HG02588 (cell line): ENCODE results near the gene RGCC.
"Not testable (repeated sequence)": the region's sequence is repeated elsewhere in the genome, so short reads cannot be mapped to it uniquely, and the experiment has no call there.

Source experiments
- ATAC-seq: cut with Tn5 transposase; IDR thresholded peaks from one replicate; pipeline ENCODE4 v1.9.1; 2021; ENCODE audit warnings: mild to moderate bottlenecking, moderate library complexity; ENCODE audit not compliant: unreplicated experiment

Gene RGCC, protein sequence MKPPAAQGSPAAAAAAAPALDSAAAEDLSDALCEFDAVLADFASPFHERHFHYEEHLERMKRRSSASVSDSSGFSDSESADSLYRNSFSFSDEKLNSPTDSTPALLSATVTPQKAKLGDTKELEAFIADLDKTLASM

DNA sequence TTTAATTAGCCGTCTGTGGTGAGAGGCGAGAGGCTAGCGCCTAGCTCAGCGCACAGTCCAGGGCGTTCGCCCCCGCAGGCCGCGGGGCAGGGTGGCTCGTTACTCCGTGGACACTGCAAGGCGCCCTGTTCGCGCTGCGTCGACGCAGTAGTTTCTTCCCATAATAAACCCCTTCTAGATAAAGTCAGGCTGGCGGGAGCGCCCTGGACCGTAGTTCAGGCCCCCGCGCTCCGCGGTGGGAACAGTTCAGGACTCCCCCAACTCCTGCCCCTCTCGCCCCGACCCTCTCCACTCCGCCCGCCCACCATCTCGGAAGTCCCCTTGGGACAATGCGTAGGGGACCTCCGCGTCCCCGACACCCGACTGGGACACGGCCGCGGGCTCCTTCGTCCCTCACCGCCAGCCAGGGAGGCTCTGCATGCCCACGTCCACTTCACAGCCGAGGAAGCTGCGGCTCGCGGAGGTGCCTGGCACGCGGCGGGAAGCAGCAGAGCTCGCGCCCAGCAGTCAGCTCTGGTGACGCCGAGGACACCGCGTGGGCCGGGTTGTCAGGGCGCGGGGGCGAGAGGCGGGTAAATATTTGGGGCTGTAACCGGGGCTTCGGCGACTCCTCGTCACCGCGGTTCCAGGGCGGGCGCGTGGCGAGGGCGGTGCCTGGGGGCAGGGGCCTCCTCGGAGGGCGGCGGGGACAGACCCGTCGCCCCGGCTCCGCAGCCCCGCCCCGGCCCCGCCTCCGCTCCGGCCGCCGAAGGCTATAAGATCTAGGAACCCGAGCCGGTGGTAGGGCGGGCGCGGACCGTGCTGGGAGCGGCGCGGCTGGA is at the start of gene RGCC:
TSS of gene RGCC (plus strand) at position 783 of the 821 bp plus-strand sequence. CDS start 158 bp downstream, outside the sequence.
- ATAC-seq, result peak; percentile 77

DNA sequence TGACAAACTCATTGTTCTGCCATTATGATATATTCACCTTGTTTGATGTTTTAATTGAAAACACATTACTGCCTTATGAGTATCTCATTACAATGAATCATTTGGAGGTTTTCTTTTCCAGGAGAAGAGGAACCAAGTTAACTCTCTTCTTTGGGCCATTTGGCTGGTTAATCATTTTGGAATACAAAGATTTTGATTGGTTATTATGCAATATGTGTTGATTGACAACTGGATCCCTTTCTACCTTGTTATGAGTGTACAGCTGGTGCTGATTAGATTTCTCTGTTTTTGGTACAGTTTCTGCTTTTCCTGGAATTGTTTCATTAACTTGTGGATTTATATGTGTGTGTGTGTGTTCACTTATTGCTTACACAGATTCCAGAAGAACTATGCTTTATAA is 49.2 kb upstream of the RGCC start:
- no peak for ATAC-seq

DNA sequence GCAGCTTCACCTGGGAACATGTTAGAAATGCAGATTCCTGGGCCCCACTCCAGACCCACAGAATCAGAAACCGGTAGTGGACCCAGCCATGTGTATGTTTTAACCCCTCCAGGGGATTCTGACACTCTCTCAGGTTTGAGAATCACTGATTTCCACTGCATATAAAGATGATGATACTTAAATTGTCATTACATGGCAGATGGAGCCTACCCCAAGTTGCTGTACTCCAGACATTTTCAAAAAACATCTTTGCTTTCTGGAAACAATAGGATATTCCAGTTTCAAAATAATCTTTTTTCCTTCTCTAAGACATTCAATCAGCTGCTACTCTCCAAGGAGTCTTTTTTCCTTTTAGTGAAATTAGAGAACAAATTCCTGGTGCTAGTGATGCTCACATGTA is 48.6 kb upstream of the RGCC start:
- ATAC-seq, result no peak

DNA sequence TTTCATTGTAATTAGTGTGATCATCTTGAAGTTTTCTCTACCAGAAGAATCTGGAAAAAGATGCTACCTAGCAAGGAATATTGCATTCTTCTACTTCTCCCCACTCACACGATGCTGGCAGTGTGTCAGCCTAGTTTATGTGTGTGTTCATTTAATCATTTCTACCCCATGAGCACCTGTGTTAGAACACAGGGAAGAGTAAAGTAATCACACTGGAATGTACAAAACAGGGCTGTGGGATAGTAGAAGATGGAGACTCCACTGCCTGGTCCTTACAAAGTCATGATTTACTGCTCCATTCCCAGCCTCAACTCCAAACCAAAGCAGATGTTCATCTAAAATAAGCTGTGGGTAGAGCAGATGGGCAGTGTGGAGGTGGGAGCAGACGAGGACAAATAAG is 47.7 kb upstream of the RGCC start:
- no peak for ATAC-seq

DNA sequence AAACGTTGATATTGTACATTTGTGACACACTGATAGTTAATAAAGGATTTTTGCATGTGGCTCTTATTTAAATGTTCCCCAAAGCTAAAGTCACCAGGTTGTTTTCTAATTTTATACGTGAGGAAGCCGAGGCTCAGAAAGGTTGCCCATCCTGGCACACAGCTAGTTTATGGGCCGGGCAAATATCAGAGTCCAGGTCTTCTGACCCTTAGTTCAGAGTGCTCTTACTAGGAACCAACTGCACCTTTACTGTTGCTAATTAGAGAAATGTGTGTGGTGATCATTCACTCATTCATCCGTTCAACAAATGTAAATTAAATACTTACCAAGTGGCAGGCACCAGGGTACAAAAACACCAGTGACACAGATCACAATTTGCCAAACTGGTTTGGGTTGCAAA is 46.3 kb upstream of the RGCC start:
- no peak for ATAC-seq

DNA sequence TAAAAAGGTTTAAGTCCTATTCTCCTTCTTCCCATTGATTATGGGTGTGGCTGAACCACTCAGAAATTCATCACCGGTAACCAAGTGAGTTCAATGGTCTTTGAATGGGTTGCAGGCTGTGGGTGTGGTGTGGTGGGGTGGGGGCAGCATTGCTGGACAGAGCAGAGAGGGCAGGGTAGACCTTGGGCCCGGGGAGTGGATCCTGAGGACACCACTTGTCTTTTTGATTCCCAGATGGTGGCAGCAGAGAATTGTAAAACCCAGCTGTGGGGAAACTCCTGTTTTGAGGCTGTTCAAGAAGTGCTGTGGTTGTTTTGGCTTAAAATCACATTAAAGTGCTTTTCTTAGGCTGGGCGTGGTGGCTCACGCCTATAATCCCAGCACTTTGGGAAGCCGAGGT is 45.8 kb upstream of the RGCC start:
- ATAC-seq, result no peak

DNA sequence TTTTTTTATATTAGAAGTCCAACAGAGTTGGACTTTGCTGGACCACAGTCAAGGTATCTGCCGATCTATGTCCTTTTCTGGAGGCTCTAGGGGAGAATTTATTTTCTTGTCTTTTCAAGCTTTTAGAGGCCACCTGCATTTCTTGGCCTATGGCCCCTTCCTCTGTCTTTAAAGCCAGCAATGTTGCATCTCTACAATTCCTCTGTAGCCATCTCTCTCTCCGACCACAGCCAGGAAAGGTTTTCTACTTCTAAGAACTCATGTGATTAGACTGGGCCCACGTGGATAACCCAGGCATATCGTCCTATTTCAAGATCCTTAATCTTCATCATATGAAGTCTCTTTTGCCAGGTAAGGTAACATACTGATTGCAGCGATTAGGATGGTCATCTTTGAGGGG is 43.5 kb upstream of the RGCC start:
- no peak for ATAC-seq

DNA sequence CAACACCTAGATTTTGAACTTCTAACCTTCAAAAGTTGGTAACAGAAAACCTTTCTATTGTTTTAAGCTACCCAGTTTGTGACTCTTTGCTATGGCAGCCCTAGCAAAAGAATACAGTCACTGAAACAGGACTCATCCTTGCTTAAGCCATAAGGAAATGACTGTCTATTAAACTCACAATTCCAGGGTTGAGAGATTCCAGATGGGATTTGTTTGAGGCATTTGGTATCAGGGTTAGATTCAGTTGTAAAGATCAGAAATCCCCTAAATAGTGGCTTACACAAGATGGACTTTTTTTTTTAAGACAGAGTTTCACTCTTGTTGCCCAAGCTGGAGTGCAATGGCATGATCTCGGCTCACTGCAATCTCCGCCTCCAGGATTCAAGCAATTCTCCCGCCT is 41.1 kb upstream of the RGCC start:
- no peak for ATAC-seq

DNA sequence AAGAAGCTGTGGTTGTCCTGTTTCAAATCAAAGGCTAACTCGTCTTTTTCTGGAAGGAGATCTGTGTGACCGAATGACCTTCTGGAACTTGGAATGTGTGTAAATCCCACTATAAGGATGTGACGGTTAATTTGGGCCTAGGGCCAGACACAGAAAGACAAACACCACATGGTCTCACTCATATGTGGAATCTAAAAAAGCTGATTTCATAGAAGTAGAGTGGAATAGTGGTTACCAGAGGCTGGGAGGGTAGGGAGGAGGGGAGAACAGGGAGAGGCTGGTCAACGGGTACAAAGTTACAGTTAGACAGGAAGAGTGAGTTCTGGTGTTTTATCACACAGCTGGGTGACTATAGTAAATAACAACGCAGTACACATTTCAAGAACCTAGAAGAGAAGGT is 39.3 kb upstream of the RGCC start:
- no peak for ATAC-seq

DNA sequence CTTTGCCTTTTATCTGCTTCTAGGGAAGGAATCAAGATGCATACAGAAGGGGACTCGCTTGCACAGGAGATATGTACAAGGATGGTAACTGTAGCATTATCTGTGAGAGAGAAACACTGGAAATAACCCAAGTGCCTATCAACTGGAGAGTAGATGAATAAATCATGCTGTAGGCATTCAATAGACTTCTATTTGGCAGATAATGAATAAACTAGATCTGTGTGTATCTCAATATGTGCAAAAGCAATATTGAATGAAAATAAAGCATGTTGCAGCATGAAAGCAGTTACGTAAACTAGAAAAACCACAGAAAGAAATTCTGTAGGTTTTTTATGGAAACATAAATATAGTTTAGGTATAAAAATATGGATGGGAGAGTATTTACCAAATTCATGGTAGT is 38.6 kb upstream of the RGCC start:
- ATAC-seq, result no peak

DNA sequence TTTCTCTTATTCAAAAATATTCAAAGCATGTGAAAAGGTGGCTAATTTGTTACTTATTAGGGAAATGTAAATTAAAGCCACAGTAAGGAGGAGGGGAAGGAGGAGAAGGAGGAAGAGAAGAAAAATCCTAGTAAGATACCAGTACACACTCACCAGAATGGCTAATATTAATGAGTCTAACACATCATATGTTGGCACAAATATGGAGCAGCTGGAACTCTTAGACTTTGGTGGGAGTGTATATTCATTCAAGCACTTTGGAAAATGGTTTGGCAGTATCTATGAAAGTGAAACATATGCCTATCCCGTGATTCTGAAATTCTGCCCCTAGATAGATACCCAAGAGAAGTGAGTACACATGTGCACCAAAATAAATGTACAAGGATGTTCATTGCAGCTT is 38.1 kb upstream of the RGCC start:
- ATAC-seq, result no peak

DNA sequence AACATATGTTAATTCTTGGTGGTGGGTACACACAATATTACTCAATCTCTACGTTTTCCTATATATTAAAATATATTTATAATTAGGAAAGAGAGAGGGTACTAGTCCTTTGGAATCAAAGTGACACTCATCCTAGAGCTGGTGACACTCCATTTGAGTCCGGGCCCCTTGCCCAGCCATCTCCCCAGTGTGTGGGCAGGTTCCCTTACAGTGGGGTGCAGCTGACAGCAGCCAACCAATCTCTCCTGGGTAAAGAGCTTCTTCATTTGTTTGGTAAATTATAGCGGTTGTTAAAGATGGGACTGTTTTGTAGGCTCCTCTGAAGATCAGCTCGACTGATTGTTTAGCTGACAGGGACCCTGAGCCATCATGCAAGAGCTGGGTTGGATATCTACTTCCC is 37.2 kb upstream of the RGCC start:
- ATAC-seq, result no peak

DNA sequence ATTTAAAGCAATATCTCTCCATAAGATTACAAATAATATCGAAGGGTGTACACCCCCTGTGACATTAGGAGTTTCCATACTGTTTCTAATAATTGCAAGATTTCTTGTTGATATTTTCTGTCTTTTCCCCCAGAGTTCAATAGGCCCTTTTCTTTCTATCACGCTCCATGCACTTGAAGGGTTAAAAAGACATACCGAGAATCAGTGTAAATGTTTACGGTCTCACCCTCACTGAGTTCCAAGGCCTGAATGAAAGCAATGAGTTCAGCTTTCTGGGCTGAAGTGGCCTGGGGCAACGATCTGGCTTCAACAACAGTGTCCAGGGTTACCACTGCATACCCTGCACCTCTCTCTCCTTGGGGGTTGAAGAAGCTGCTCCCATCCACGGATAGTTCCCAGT is 36.0 kb upstream of the RGCC start:
- not testable (repeated sequence) for ATAC-seq

DNA sequence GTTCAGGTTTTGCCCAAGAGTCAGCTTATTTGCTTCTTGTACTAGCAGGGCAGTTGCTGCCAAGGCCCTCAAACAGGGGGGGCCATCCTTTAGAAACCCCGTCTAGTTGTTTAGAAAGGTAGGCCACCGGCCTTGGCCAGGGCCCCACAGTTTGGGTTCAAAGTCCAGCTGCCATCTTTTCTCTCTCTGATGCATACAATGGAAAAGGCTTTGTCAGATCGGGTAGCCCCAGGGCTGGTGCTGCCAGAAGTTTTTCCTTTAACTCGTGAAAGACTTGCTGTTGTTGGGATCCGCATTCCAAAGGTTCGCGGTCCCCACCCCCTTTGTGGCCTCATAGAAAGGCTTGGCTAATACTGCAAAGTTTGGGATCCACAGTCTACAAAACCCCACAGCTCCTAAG is 35.4 kb upstream of the RGCC start:
- not testable (repeated sequence) for ATAC-seq

DNA sequence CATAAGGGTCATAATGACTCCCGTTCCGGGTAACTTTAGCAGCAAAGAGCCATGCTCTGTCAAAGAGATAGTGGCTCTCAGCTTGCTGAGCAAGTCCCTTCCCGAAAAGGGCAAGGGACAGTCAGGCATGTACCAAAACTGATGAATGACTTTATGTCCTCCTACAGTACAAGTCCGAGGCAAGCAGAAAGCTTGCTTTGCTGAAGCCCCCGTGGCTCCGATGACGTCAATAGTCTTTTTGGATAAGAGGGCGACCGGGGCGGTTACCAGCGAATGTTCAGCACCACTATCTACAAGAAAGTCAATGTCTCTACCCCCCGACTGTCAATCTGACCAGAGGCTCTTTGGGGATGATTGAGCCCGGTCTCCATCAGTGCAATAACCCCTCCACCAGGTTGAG is 34.1 kb upstream of the RGCC start:
- ATAC-seq, result not testable (repeated sequence)

DNA sequence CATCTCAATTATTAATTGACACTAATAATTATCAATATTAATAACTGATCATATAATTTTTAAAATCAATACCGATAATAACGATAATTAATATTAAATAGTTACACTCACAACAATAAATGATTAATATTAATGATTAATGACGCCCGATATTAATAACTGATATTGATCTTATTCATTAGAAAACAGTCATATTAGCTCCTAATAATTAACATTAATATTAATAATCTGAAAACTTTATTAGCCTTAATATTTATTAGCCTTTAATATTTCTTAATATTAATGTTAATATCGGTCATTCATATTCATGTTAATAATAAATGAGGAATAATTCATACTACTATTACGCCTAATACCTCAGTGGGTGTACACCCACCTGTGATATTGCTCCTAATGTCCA is 32.7 kb upstream of the RGCC start:
- not testable (repeated sequence) for ATAC-seq

DNA sequence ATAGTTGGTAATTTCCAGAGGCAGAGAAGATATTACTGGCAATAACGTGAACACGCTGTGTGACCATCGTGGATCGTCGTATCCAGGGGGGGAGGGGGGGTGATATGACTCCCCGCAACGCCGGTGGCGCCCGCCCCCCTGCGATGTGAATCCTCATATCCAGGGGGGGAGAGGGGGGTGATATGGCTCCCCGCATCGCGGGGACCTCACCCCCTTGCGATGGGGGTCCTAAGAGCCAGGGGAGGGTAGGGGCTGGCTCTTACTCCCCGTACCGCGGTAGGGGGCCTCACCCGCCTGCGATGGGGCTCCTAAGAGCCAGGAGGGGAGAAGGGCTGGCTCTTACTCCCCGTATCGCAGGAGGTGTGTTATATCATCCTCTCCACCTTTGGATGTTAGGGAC is 31.3 kb upstream of the RGCC start:
- ATAC-seq, result no peak

DNA sequence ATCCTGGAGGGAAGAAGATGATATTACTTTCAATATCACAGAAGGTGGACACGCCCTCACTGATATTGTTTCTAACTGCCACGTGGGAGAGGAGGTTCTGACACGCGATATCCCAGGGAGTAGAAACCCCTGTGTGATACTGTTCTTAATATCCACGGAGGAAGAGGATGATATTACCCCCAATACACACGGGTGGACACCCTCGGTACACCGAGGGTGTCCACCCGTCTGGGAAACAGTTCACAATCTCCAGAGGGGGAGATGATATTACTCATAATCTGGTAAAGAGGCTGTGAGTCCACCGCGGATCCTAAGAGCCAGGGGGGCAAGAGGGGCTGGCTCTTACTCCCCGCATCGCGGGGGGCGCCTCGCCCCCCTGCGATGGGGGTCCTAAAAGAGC is 29.7 kb upstream of the RGCC start:
- ATAC-seq, result no peak

DNA sequence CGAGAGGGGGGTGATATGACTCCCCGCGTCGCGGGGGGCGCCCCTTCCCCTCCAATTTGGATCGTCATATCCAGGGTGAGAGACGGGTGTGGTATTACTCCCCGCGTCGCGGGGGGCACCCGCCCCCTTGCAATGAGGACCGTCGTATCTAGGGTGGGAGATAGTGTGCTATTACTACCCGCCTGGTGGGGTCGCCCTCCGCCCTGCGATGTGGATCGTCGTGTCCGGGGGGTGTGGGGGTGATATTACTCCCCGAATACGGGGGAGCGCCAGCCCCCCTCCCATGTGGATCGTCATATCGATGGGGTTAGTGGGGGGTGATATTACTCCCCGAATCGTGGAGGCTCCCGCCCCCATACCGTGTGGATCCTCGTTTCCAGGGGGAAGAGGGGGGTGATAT is 29.2 kb upstream of the RGCC start:
- ATAC-seq, result no peak

DNA sequence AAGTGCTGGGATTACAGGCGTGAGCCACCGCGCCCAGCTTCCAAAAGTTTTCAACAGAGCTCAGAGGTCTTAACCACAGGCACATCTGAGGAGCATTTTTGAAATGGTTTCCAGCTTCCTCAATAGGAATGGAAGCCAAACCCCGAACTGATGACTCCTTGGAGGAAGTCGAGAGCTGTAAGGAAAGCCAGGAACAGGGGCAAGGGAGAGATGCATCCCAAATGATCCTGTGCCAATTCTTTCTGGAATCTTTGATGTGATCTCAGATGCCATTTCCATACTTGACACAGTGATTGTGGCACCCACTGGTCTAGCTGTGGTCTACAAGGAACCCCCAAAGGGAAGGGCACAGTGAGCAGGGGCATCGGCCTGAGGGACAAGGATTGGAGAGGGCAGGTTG is 23.3 kb upstream of the RGCC start:
- not testable (repeated sequence) for ATAC-seq

DNA sequence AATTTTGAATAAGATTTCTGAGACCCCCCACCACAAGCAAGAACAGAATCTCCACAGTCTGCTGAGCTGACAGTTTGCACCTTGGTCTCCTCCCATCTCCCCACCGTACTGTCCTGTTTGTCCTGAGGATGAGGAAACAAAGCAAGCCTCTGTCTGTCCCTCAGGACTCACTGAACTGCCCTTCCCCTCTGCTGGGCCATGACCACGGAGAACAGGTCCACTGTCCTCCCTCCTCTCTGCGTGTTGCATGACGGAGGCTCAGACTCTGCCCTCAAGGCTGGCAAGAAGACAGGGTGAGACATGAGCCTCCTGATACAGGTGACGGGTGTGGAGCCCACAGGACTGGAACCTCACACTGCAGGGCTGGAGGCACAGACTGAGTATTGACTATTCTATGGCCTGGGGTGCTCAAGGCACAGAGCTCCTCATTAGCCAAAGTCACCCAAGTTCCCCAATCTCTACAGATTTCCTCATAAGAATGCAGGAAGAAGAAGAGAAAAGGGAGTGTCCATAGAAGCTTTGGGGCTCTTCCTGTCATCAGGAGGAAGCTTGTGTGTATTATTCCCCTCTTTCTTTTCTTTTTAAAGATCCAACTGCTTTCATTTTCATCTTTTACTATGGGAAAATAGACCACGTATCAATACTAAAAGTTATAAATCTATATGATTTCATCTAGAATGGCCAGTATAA is 22.4 kb upstream of the RGCC start:
- no peak for ATAC-seq

DNA sequence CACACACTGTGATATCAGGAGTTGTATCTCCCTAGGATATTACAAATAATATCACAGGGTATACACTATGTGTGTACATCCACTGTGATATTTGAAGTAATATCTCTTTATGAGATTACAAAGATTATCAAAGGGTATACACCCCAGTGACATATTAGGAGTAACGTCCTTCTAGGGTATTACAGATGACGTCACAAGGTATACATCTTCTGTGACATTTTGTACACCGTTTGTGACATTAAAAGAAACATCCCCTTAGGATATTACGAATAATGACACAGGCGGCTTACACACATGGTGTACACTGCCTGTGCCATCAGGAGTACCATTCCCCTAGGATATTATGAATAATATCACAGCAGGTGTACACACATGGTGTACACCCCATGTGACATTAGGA is 13.4 kb upstream of the RGCC start:
- ATAC-seq, result no peak
